Thymus (tissue), 11 donors: Measurements from ENCODE around the gene BTBD10. TPM values are rescaled to one million over a fixed set of nuclear protein-coding genes. Genes with fewer than 3 reads are reported as not detected.
"Not testable (repeated sequence)": the region's sequence is repeated elsewhere in the genome, so short reads cannot be mapped to it uniquely, and the experiment has no call there.

Source experiments
- DNase-seq, 9 donors: peaks; one replicate each; pipeline ENCODE4 v3.0.0-alpha.2; 2013; ENCODE audit warnings: low spot score in 9 of 9, low read depth in 6 of 9, missing footprints in 1 of 9
- H3K27ac ChIP-seq, 2 donors: one replicate each; pipeline ENCODE4 v1.5.1; 2013; ENCODE audit warnings: control low read depth in 1 of 2, low read depth in 1 of 2, low read length in 1 of 2, mild to moderate bottlenecking in 1 of 2, moderate library complexity in 1 of 2
- H3K27me3 ChIP-seq, 2 donors: one replicate each; pipeline ENCODE4 v1.5.1; 2013; ENCODE audit warnings: low read length in 1 of 2; ENCODE audit not compliant: control insufficient read depth in 2 of 2, insufficient read depth in 1 of 2
- H3K36me3 ChIP-seq, 2 donors: one replicate each; pipeline ENCODE4 v1.5.1; 2013; ENCODE audit warnings: low read length in 1 of 2, mild to moderate bottlenecking in 1 of 2, moderate library complexity in 1 of 2; ENCODE audit not compliant: control insufficient read depth in 2 of 2, insufficient read depth in 2 of 2
- H3K4me1 ChIP-seq, 2 donors: one replicate each; pipeline ENCODE4 v1.5.1; 2013; ENCODE audit warnings: low read length in 2 of 2; ENCODE audit not compliant: control insufficient read depth in 2 of 2, insufficient read depth in 2 of 2
- H3K4me3 ChIP-seq, 2 donors: one replicate each; pipeline ENCODE4 v1.5.1; 2013; ENCODE audit warnings: low read length in 2 of 2, control low read depth in 1 of 2, mild to moderate bottlenecking in 1 of 2
- H3K9me3 ChIP-seq, 2 donors: one replicate each; pipeline ENCODE4 v1.5.1; 2013; ENCODE audit warnings: low read length in 1 of 2, mild to moderate bottlenecking in 1 of 2; ENCODE audit not compliant: control insufficient read depth in 2 of 2, insufficient read depth in 1 of 2
- WGBS: extraction: QIAGEN DNeasy Blood & Tissue Kit; methylation state at CpG from one replicate; pipeline ENCODE4 v1.1.7; 2013; 5-methylcytosine and 5-hydroxymethylcytosine counted together
- polyA plus RNA-seq: library from polyadenylated mRNA; stranded (reverse); fragments of 200-250 nt; gene quantifications from one replicate; pipeline ENCODE4 v1.2.3, GENCODE V29; 2013
- total RNA-seq: library from RNA; stranded (reverse); fragments of 120-200 nt; gene quantifications from one replicate; pipeline ENCODE4 v1.2.4, GENCODE V29; 2013
- donor health status: healthy.

The BTBD10 gene
- total and polyA plus RNA-seq, 2 donors = 23.3 to 34.1 TPM

DNA sequence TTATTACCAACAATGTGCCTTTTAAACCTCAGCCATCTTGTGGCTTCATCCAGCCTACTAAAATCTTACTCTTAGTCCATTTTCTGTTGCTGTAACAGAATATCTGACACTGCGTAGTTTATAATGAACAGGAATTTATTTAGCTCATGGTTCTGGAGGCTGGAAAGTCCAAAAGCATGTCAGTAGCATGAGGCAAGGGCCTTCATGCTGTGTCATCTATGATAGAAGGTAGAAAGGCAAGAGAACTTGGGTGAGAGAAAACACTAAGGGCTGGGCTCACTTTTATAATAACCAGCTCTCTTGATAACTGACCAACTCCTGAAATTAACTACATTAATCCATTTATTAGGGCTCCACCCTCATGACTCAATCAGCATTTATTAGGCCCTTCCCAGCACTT, 13.5 kb downstream of the BTBD10 start:
- Histone ChIP-seq H3K4me3 (no peak overlapping the region), H3K4me1 (peaks cover 0 to 3% of the 10 kb centered on the region in 2 donors), H3K27ac (no peak overlapping the region), H3K9me3 (peaks cover 0 to 5% of the 10 kb centered on the region in 2 donors), H3K36me3 (no peaks in the 10 kb centered on the region), H3K27me3 (no peaks in the 10 kb centered on the region)
- 100% methylated on average over 1 of the region's 1 CpG for WGBS
- DNase-seq = no peak

DNA sequence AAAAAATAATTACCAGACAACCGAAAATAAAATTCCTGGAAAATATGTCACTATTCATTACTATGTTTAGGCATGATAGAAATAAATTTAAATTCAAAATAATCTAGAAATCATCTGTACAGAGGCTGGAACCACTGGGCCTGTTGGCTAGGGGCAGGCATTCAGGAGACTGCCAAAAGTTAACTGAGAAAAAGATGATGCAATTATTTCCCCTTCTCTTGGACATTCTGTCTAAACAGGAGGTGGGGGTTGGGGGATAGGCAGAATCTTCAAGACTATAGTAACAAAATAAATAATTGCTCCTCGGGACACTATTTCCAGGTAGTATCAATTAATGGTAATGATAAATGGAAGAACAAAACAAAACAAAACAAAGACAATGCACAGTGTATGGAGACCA, 14.1 kb downstream of the BTBD10 start:
- peaks cover 0 to 5% of the 10 kb centered on the region in 2 donors for H3K9me3 ChIP-seq
- DNase-seq = no peak
- H3K27me3 ChIP-seq = no peaks in the 10 kb centered on the region
- H3K36me3 ChIP-seq = no peaks in the 10 kb centered on the region
- 96% methylated on average over 2 of the region's 2 CpGs for WGBS
- H3K4me1 ChIP-seq = peaks cover 0 to 3% of the 10 kb centered on the region in 2 donors
- no peak overlapping the region for H3K4me3 ChIP-seq
- H3K27ac ChIP-seq = no peak overlapping the region

DNA sequence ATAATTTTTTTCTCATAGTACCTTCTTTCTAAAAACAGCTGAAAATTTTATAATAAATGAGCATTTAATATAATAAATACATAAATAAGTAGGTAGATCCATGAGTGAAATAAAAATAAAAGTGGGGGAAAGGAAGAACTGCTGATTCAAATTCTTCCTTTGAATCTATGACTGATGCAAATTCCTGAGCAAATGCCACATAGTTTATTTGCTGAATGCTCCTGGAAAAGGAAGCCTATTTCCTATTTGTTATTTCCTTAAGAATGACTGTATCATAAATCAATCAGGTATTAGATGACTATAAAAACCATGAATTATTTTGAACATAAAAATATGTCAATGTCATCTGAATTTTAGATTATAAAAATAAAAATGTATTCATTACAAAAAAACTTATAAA, 16.6 kb downstream of the BTBD10 start:
- Histone ChIP-seq H3K4me1 (peaks cover 0 to 3% of the 10 kb centered on the region in 2 donors), H3K36me3 (no peaks in the 10 kb centered on the region), H3K4me3 (no peak overlapping the region), H3K27ac (no peak overlapping the region), H3K27me3 (no peaks in the 10 kb centered on the region), H3K9me3 (peaks cover 0 to 5% of the 10 kb centered on the region in 2 donors)
- DNase-seq = no peak

DNA sequence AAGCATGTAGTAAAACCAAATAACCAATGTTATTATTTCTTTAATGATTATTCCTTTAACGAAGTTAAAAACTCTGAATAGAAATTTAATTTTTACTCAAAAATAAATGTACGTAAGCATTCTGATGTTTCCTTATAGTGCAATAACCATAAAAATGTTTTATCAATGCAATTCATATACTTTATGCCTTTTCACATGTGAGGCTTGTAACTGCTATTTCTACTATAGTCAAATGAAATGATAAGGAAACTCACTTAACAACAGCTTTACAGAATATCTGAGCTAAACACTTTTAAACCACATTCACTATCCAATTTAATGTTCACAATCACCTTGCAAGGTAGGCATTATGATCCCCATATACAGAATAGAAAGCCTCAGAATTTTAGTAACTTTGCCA, 17.4 kb downstream of the BTBD10 start:
- Histone ChIP-seq H3K27me3 (no peaks in the 10 kb centered on the region), H3K27ac (no peak overlapping the region), H3K36me3 (no peaks in the 10 kb centered on the region), H3K4me1 (no peaks in the 10 kb centered on the region), H3K4me3 (no peak overlapping the region), H3K9me3 (no peaks in the 10 kb centered on the region)
- WGBS = over 99% methylated on average over 2 of the region's 2 CpGs
- no peak for DNase-seq

DNA sequence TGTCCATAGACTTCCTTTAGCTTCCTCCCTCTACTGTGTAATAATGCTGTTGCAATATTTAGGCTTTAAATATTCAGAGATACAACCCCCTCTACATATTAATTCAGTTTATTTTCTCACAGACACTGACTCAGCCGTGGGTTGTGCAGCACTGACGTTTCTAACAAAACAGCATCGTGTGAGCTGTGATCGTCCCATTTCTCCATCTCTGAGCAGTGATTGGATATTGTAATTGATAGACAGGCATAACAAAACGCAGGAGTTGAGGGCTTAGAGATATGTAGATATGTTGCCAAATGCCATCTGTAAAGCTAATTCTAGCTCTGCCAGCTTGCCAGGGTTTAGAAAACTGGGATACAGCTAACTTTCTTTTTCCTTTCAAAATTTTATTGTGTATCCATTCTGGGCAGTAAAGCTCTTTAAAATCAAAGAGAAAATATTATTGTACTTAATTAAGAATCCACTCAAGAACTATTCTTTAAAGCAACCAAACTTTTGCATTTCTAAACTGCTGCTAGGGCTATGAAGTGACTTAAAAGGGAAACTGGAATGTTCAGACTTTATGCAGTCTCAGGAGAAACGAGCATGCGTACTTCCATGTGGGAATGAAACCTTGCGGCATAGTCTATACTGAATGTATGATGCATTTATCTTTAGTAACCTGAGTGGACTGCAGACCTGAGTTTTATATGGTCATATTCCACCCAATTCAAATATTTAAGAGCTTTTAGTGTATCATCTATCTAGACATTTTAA, 22.7 kb downstream of the BTBD10 start:
- H3K9me3 ChIP-seq = no peaks in the 10 kb centered on the region
- no peaks in the 10 kb centered on the region for H3K4me1 ChIP-seq
- 91% methylated on average over 8 of the region's 8 CpGs for WGBS
- DNase-seq = no peak
- H3K27ac ChIP-seq = no peak overlapping the region
- no peaks in the 10 kb centered on the region for H3K27me3 ChIP-seq
- H3K36me3 ChIP-seq = no peaks in the 10 kb centered on the region
- no peak overlapping the region for H3K4me3 ChIP-seq

DNA sequence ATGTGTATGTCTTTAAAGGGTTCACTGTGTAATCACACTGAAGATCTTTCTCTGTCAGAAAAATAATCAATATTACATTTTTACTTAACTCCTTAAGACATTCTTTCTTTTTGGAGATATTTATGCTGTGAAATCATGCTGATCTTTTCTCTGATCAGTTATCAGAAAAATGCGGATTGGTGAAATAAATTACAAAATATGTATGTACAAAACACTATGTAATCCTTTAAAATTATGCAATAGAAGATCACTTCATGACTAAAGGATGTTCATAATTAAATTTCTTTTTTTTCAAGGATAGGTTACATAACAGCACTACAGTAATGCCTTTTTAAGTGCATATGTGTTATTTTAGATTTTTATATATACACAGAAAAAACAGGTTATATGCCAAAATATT, 24.7 kb downstream of the BTBD10 start:
- Histone ChIP-seq H3K27me3 (no peaks in the 10 kb centered on the region), H3K9me3 (no peaks in the 10 kb centered on the region), H3K27ac (no peak overlapping the region), H3K4me3 (no peak overlapping the region), H3K4me1 (no peaks in the 10 kb centered on the region), H3K36me3 (no peaks in the 10 kb centered on the region)
- 97% methylated on average over 1 of the region's 1 CpG for WGBS
- no peak for DNase-seq

DNA sequence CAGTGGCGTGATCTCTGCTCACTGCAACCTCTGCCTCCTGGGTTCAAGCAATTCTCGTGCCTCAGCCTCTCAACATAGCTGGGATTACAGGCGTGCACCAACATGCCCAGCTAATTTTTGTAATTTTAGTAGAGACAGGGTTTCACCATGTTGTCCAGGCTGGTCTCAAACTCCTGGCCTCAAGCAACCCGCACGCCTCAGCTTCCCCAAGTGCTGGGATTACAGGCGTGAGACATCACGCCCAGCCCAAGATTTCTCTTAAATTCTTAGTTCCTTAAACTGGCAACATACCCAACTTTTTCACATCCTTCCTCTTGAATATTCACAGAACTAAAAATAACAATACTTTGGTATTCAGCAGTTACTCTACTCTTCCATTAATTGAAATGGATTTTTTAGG, 26.2 kb downstream of the BTBD10 start:
- H3K9me3 ChIP-seq, H3K27me3 ChIP-seq, H3K36me3 ChIP-seq, H3K4me1 ChIP-seq, H3K27ac ChIP-seq, H3K4me3 ChIP-seq, DNase-seq: not testable (repeated sequence)
- 95% methylated on average over 7 of the region's 7 CpGs for WGBS

DNA sequence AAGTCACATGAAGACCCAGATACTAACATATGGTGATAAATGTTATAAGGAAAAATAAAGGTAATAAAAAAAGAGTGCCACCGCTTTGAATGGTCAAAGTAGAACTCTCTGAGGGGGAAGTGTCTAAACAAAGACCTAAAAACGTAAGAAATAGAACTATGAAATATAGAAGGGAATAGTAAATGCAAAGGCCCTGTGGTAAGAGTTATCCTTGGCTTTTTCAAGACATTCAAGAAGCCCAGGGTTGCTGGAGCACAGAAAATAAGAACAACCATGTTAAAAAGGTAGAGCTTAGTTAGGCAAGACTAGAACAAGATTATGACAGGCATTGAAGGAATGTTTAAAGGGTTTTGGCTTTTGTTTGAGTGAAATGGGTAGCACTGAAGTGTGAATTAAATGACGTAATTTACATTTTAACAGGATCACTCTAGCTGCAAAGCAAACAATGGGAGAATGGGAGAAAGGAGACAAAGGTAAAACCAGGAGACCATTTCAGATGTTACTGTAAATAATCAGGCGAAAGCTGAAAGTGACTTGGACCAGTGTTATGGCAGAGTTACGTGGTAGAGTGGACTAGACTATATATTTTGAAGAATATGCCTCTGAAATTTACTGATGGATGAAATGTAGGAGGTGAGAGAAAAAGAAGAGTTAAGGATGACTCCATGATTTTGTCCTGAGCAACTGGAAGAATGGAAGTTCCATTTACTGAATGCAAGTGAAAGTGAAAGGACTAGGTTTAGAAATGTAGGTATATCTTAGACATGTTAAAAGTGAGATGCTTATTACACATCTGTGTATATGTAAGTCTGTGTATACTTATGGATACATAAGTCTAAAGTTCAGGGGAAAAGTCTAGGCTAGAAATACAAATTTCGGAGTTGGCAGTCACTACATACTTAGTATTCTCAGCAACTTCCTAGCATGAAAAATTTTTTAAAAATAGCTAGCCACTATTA, 28.5 kb downstream of the BTBD10 start:
- WGBS = 96% methylated on average over 6 of the region's 6 CpGs
- Histone ChIP-seq H3K9me3 (no peaks in the 10 kb centered on the region), H3K4me1 (no peaks in the 10 kb centered on the region), H3K27ac (no peak overlapping the region), H3K27me3 (no peaks in the 10 kb centered on the region), H3K36me3 (no peaks in the 10 kb centered on the region), H3K4me3 (no peak overlapping the region)
- no peak for DNase-seq

DNA sequence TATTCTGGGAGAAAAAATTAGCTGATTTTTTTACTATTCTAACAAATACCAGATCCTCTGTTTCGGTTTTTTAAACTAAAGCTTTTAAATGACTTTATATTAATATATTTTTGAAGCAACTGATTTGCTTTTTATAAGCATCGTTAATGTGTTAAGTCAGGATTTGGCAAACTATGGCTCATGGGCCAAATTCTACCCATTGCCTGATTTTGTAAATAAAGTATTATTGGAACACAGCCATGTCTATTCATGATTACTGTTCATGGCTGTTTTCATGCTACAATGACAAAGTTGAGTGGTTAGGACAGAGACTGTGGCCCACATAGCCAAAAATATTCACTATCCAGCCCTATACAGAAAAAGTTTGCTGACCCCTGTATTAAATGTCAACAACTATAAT, 29.6 kb downstream of the BTBD10 start:
- Histone ChIP-seq H3K27ac (no peak overlapping the region), H3K4me3 (no peak overlapping the region), H3K4me1 (no peaks in the 10 kb centered on the region), H3K27me3 (no peaks in the 10 kb centered on the region), H3K9me3 (no peaks in the 10 kb centered on the region), H3K36me3 (no peaks in the 10 kb centered on the region)
- 97% methylated on average over 2 of the region's 2 CpGs for WGBS
- no peak for DNase-seq
